Epithelial cell of umbilical artery (primary cell): ENCODE results near the gene PGPEP1. TPM values are rescaled to one million over a fixed set of nuclear protein-coding genes. Genes with fewer than 3 reads are reported as not detected.

Experiments
- total RNA-seq: library from RNA; depleted of rRNA; stranded (reverse); fragments of >200 nt; gene quantifications from 2 replicates; pipeline ENCODE4 v1.2.3, GENCODE V29; 2014

Gene PGPEP1
- 13.3 and 19.9 TPM in 2 replicates for total RNA-seq

GRCh38 chr19:18340190-18340989 lies at the start of gene PGPEP1:
Gene PGPEP1 (plus strand): TSS chr19:18340598. CDS start chr19:18340682, 84 bp downstream.

DNA sequence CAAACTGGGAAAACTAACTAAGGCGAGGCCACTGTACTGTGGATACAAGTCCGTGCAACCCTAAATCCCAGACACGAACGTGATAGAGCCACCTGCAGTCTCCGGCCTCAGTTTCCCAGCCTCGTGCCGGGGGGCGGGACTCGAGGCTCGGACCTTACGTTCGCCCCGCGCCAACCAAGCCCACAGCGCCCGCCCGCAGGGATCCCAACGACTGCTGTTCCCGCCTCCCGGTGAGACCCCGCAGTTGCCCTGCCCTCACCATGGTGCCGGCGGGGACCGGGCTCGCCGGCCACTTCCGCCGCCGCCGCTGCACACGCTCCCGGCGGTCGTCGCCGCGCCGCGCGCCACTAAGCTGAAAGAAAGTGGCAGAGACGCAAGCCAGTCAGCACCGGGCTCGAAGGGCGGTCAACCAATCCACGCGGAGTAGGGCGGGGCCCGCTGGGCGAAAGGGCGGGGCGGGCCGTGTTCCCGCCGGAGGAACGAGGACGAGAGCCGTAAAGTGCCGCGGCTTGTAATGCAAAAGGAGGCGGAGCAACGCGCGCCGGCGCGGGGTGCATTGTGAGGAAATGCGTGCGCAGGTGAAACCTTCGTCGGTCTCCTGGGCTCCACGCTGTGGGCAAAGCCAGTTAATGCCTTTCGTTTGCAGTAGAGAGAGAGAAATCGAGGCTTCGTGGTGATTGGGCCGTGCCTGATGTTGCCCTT lies 17.5 kb upstream of the PGPEP1 start, which contains the start of gene LSM4:
Gene LSM4, minus strand, starts transcription at position 318 of the 702 bp plus-strand sequence. Its CDS starts 56 bp downstream, at position 262.

GRCh38 chr19:18385675-18386542 lies 45.5 kb downstream of the PGPEP1 start, which contains the start of gene GDF15:
Gene GDF15 (plus strand): TSS chr19:18386158. CDS start chr19:18386190, 32 bp downstream.

DNA sequence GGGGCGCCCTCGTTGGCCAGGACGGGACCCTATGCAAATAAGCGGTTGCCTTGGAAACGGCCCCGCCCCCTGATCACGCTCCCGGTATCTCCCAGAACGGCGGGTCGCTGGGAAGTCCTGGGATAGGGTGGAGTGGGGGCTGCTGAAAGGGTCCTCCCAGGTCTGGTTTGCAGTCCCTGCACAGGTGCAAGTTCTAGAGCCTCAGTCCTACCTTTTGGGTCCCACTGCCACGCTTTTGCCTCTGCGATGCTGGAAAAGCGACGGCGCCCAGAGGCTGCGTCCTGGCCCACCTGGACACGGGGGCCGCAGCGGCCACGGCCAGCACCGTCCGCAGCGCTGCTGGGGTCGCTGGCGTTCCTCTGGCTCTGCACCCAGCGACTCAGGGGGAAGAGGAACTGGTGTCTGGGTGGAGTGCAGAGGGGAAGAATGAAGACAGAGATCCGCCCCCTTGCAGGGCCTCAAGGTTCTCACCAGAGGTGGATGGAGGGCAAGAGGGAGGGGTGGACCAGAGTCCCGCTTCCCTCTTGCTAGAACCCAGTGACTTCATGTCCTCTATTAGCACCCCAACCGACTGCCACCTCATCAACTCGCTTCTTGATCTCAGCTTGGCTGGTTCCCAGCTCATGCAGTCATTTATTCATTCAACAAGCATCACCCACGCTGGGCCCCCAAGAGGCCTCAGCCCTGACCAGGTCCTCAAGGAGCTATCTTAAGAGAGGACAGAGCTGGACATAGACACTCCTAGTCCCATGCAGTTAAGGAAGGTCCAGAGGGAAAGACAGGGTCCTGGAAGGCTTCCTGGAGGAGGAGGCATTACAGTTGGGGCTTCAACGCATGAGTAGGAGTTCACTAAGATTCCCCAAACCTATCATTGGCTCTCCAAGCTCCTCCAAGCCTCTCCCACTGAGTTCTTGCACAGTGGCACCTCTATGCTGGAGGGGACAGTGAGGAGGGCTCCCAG lies 57.1 kb downstream of the PGPEP1 start, which contains the start of gene LRRC25:
Gene LRRC25, minus strand, starts transcription at position 381 of the 961 bp plus-strand sequence. CDS start 659 bp downstream, outside the sequence.

DNA sequence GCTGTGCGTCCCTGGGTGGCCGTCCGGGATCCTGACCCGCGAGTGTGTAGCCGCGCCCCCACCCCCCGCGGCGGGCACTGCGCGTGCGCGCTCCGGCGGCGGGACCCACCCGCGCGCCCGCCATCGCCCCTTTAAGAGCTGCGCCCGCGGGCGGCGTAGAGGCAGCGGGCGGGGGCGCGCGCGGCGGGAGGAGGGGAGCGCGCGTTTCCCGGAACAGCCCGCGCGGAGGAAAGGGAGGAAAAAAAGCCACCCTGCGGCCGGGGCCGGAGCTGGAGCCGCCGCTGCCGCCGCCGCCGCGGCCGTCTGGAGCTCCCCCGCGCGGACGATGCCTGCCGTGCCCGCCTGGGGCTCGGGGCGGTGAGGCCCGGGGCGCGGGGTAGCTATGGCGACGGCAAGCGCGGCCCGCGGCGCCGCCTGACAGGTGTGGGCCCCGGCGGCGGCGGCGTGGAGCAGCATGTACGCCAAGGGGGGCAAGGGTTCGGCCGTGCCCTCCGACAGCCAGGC lies 78.8 kb downstream of the PGPEP1 start, which contains the start of gene SSBP4:
Gene SSBP4, plus strand, starts transcription at position 204 of the 504 bp plus-strand sequence. Its CDS starts 251 bp downstream, at position 455.

Other genes starting within 250 kb of the PGPEP1 start
- gene MAST3, start 242.8 kb upstream of the PGPEP1 start, total RNA-seq, result 0.30 and 0.32 TPM in 2 replicates
- 1.6 and 2.3 TPM in 2 replicates for gene PIK3R2, start 187.4 kb upstream of the PGPEP1 start, total RNA-seq
- 3.3 TPM in 1 of 2 replicates, not detected in the other for gene IFI30, start 166.8 kb upstream of the PGPEP1 start, total RNA-seq
- 9.4 and 15.3 TPM in 2 replicates for gene MPV17L2, start 147.4 kb upstream of the PGPEP1 start, total RNA-seq
- gene RAB3A, start 136.6 kb upstream of the PGPEP1 start, total RNA-seq, result under 0.01 TPM in 1 of 2 replicates, not detected in the other
- 0.15 TPM in 1 of 2 replicates, not detected in the other for gene PDE4C, start 114.2 kb upstream of the PGPEP1 start, total RNA-seq
- under 0.01 TPM in 2 replicates for gene IQCN, start 66.1 kb upstream of the PGPEP1 start, total RNA-seq
- gene JUND, start 59.0 kb upstream of the PGPEP1 start, total RNA-seq, result 58.8 and 80.2 TPM in 2 replicates
- 128 and 177 TPM in 2 replicates for gene LSM4, start 17.5 kb upstream of the PGPEP1 start, total RNA-seq
- gene GDF15, start 45.6 kb downstream of the PGPEP1 start, total RNA-seq, result 108 and 126 TPM in 2 replicates
- gene LRRC25, start 57.0 kb downstream of the PGPEP1 start, total RNA-seq, result not detected in 2 replicates
- gene SSBP4, start 78.8 kb downstream of the PGPEP1 start, total RNA-seq, result 71.0 and 93.2 TPM in 2 replicates
- 24.6 and 37.7 TPM in 2 replicates for gene ISYNA1, start 97.5 kb downstream of the PGPEP1 start, total RNA-seq
- gene ELL, start 181.5 kb downstream of the PGPEP1 start, total RNA-seq, result 10.2 and 10.4 TPM in 2 replicates
- gene FKBP8, start 203.0 kb downstream of the PGPEP1 start, total RNA-seq, result 136 and 184 TPM in 2 replicates
- gene KXD1, start 217.3 kb downstream of the PGPEP1 start, total RNA-seq, result 55.3 and 71.5 TPM in 2 replicates
- gene UBA52, start 231.3 kb downstream of the PGPEP1 start, total RNA-seq, result 460 and 873 TPM in 2 replicates
- 79.9 and 109 TPM in 2 replicates for gene REX1BD, start 248.2 kb downstream of the PGPEP1 start, total RNA-seq